HEK293 (cell line): Measurements from ENCODE around the gene MEOX2.

Experiments used
- CTCF ChIA-PET: fragments of 350-600 bp; formaldehyde crosslinking; extraction: SDS; loops from one replicate; lab custom pipeline; 2021; ENCODE audit warnings: antibody characterized with exemption; lab: Yijun Ruan, JAX
- POLR2A ChIA-PET: fragments of 300-600 bp; formaldehyde crosslinking; extraction: SDS; loops from one replicate; lab custom pipeline; 2020; ENCODE audit warnings: antibody characterized with exemption, inconsistent platforms; lab: Yijun Ruan, JAX
- H3K27ac ChIP-seq: fragments of 200-500 bp; sonication (Bioruptor generic); 2 replicates; pipeline ENCODE4 v1.5.1; 2014; ENCODE audit warnings: low read depth, low read length, control low read depth, inconsistent platforms; ENCODE audit errors: extremely low read depth
- H3K36me3 ChIP-seq, 2 experiments: fragments of 200-500 bp in 1 of 2; sonication (Bioruptor generic) in 1 of 2; 1 replicate in 1 of 2; 2 replicates in 1 of 2; pipeline ENCODE4 v1.5.1; 2014 to 2017; ENCODE audit warnings: inconsistent platforms in 2 of 2, low read length in 2 of 2; ENCODE audit not compliant: control insufficient read depth in 2 of 2, insufficient read depth in 1 of 2
- H3K4me1 ChIP-seq: fragments of 200-500 bp; sonication (Bioruptor generic); 2 replicates; pipeline ENCODE4 v1.5.1; 2014; ENCODE audit warnings: mild to moderate bottlenecking, low read length, inconsistent platforms; ENCODE audit not compliant: control insufficient read depth, insufficient read depth
- H3K4me3 ChIP-seq: 2 replicates; pipeline ENCODE4 v1.5.1; 2011; ENCODE audit warnings: low read depth, mild to moderate bottlenecking, control low read depth, low read length, moderate library complexity
- H3K9me3 ChIP-seq: fragments of 200-500 bp; sonication (Bioruptor generic); 2 replicates; pipeline ENCODE4 v1.5.1; 2014; ENCODE audit warnings: low read depth, low read length, inconsistent platforms; ENCODE audit not compliant: control insufficient read depth, insufficient read depth
- BCL11B ChIP-seq: fragments of 450-650 bp; formaldehyde crosslinking; IDR thresholded peaks from 2 replicates; pipeline ENCODE4 v1.5.1; 2016; ENCODE audit warnings: low read depth, missing biosample characterization, missing genetic modification characterization
- MYNN ChIP-seq: fragments of 450-650 bp; formaldehyde crosslinking; IDR thresholded peaks from 2 replicates; pipeline ENCODE4 v1.5.1; 2016; ENCODE audit warnings: missing biosample characterization, missing genetic modification characterization, borderline replicate concordance
- OVOL3 ChIP-seq: fragments of 450-650 bp; formaldehyde crosslinking; IDR thresholded peaks from 2 replicates; pipeline ENCODE4 v1.5.1; 2016; ENCODE audit warnings: missing biosample characterization, missing genetic modification characterization
- PBX3 ChIP-seq: sonication (generic); formaldehyde crosslinking; IDR thresholded peaks from 2 replicates; pipeline ENCODE4 v1.8.1; 2022; ENCODE audit warnings: mild to moderate bottlenecking, moderate library complexity, missing genetic modification reagents
- PRDM4 ChIP-seq: fragments of 450-650 bp; formaldehyde crosslinking; IDR thresholded peaks from 2 replicates; pipeline ENCODE4 v1.5.1; 2017; ENCODE audit warnings: missing biosample characterization, missing genetic modification characterization
- TCF7L2 ChIP-seq: IDR thresholded peaks from 2 replicates; pipeline ENCODE4 v1.6.1; 2011; ENCODE audit warnings: low read depth, mild to moderate bottlenecking, inconsistent platforms, low read length, moderate library complexity, borderline replicate concordance
- WT1 ChIP-seq: fragments of 450-650 bp; formaldehyde crosslinking; IDR thresholded peaks from 2 replicates; pipeline ENCODE4 v1.5.1; 2016; ENCODE audit warnings: missing biosample characterization, missing genetic modification characterization
- ZBTB48 ChIP-seq: fragments of 450-650 bp; formaldehyde crosslinking; IDR thresholded peaks from 2 replicates; pipeline ENCODE4 v1.5.1; 2016; ENCODE audit warnings: missing biosample characterization, missing genetic modification characterization
- ZFP69B ChIP-seq: fragments of 450-650 bp; formaldehyde crosslinking; IDR thresholded peaks from 2 replicates; pipeline ENCODE4 v1.5.1; 2016; ENCODE audit warnings: missing biosample characterization, missing genetic modification characterization
- ZNF174 ChIP-seq: fragments of 450-650 bp; formaldehyde crosslinking; IDR thresholded peaks from 2 replicates; pipeline ENCODE4 v1.5.0; 2017; ENCODE audit warnings: missing biosample characterization, mild to moderate bottlenecking, missing genetic modification characterization
- ZNF292 ChIP-seq: fragments of 450-650 bp; formaldehyde crosslinking; IDR thresholded peaks from 2 replicates; pipeline ENCODE4 v1.5.1; 2016; ENCODE audit warnings: low read depth, missing biosample characterization, missing genetic modification characterization, borderline replicate concordance
- ZNF341 ChIP-seq: fragments of 450-650 bp; formaldehyde crosslinking; IDR thresholded peaks from 2 replicates; pipeline ENCODE4; 2016; ENCODE audit warnings: low read depth, missing biosample characterization, missing genetic modification characterization
- ZNF501 ChIP-seq: fragments of 450-650 bp; formaldehyde crosslinking; IDR thresholded peaks from 2 replicates; pipeline ENCODE4 v1.5.1; 2016; ENCODE audit warnings: missing biosample characterization, missing genetic modification characterization
- ZNF514 ChIP-seq: fragments of 450-650 bp; formaldehyde crosslinking; IDR thresholded peaks from 2 replicates; pipeline ENCODE4 v1.5.1; 2016; ENCODE audit warnings: missing biosample characterization, missing genetic modification characterization
- ZNF530 ChIP-seq: fragments of 450-650 bp; formaldehyde crosslinking; IDR thresholded peaks from 2 replicates; pipeline ENCODE4 v1.5.1; 2016; ENCODE audit warnings: low read depth, missing biosample characterization, missing genetic modification characterization
- ZNF561 ChIP-seq: fragments of 450-650 bp; IDR thresholded peaks from 2 replicates; pipeline ENCODE4 v1.5.1; 2018; ENCODE audit warnings: missing biosample characterization, missing genetic modification characterization, borderline replicate concordance
- ZNF585B ChIP-seq: fragments of 450-650 bp; formaldehyde crosslinking; IDR thresholded peaks from 2 replicates; pipeline ENCODE4 v1.5.1; 2016; ENCODE audit warnings: missing biosample characterization, missing genetic modification characterization
- ZNF621 ChIP-seq: fragments of 450-650 bp; formaldehyde crosslinking; IDR thresholded peaks from 2 replicates; pipeline ENCODE4 v1.5.1; 2017; ENCODE audit warnings: missing biosample characterization, missing genetic modification characterization
- ZNF707 ChIP-seq: fragments of 450-650 bp; formaldehyde crosslinking; IDR thresholded peaks from 2 replicates; pipeline ENCODE4 v1.5.1; 2016; ENCODE audit warnings: missing biosample characterization, missing genetic modification characterization

The MEOX2 gene

GRCh38 chr7:15685358-15686294 is 857 bp downstream of the MEOX2 start:
- Histone ChIP-seq H3K4me1 (no peaks in the 10 kb centered on the region), H3K9me3 (no peaks in the 10 kb centered on the region), H3K36me3 (no peaks in the 10 kb centered on the region), H3K4me3 (peak overlapping the region; percentile 47), H3K27ac (no peak overlapping the region; the same call in 1 of the 2 replicates)
- POLR2A ChIA-PET: interaction anchor here (0.6 kb wide), 2 partner anchors 124 to 151 kb away, joined by 3 to 4 read pairs; no protein-coding TSS in a partner anchor
- TF ChIP-seq PRDM4: no peak
- TF ChIP-seq TCF7L2: peak; percentile 59; the same call in 1 of the 2 replicates
- TF ChIP-seq ZNF501 (tag by site-specific recombination): no peak
- no peak for TF ChIP-seq BCL11B (tag by site-specific recombination)
- no peak for TF ChIP-seq WT1 (tag by site-specific recombination)
- TF ChIP-seq ZBTB48: 0 out of 2 replicates have a peak, but pooled peaks have one; percentile 20
- no peak for TF ChIP-seq ZNF530 (tag by site-specific recombination)
- no peak for TF ChIP-seq ZFP69B
- TF ChIP-seq ZNF174 (tag by site-specific recombination): no peak
- no peak for TF ChIP-seq ZNF585B (tag by site-specific recombination)
- 0 out of 2 replicates have a peak, but pooled peaks have one; percentile 48 for TF ChIP-seq PBX3 (CRISPR knock-in tag)
- no peak for TF ChIP-seq OVOL3 (tag by site-specific recombination)
- CTCF ChIA-PET: interaction anchor here (0.6 to 1.1 kb wide), 3 partner anchors 12 to 112 kb away, joined by 3 read pairs; no protein-coding TSS in a partner anchor

- TF ChIP-seq ZNF621 (tag by site-specific recombination) (no peak), MYNN (tag by site-specific recombination) (no peak), ZNF292 (tag by site-specific recombination) (no peak), ZNF514 (tag by site-specific recombination) (no peak), ZNF174 (tag by site-specific recombination) (no peak), ZNF341 (no peak), ZNF561 (tag by site-specific recombination) (no peak), ZNF707 (tag by site-specific recombination) (no peak)
- Histone ChIP-seq H3K9me3 (no peaks in the 10 kb centered on the region), H3K27ac (no peak overlapping the region), H3K36me3 (no peaks in the 10 kb centered on the region), H3K4me1 (no peaks in the 10 kb centered on the region), H3K4me3 (no peak overlapping the region)
- CTCF ChIA-PET: interaction anchor here (0.5 kb wide), 1 partner anchor 847 kb away, joined by 3 read pairs; no protein-coding TSS in a partner anchor
- POLR2A ChIA-PET: interaction anchor here (0.6 kb wide), 1 partner anchor 152 kb away, joined by 4 read pairs; no protein-coding TSS in a partner anchor
These were observed 1.6 kb downstream of the MEOX2 start for GRCh38 chr7:15684871-15685270.
